HG02798 (cell line): Measurements from ENCODE around the gene TMEM225B.
"Not testable (repeated sequence)": the region's sequence is repeated elsewhere in the genome, so short reads cannot be mapped to it uniquely, and the experiment has no call there.

Experiments used
- ATAC-seq: cut with Tn5 transposase; IDR thresholded peaks from one replicate; pipeline ENCODE4 v1.9.1; 2021; ENCODE audit warnings: mild to moderate bottlenecking; ENCODE audit not compliant: unreplicated experiment, poor library complexity

The TMEM225B gene

DNA sequence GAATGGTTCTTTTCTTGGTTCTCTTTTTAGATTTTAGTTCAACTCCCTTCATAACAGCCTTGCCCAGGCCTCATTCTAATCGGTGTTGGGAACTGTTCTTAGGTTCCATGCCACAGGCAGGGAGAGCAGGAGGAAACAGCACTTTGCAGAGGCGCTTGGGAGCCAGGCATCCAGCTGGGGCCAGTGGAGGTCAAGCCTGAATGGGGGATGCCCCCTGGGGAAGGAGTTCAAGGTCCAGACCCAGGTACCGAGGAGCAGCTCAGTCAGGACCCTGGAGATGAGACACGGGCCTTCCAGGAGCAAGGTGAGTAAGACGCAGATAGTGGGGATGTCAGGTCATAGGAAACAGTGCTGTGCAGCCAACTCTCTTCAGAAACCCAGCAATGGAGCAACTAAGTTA is 23.2 kb downstream of the TMEM225B start:
- no peak for ATAC-seq

DNA sequence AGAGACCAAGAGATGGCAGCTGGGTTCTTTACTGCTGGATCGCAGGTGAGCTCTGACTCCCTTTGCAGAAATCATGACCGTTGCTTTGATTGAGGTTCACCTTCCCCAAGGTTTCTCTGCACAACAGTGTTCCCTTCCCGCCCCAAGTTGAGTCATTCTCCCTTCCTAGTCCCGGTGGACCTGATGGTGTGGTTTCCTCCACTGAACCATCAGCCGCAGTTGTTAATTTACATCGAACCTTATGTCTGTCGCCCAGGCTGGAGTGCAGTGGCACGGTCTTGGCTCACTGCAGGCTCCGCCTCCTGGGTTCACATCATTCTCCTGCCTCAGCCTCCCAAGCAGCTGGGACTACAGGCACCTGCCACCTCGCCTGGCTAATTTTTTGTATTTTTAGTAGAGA is 24.5 kb downstream of the TMEM225B start:
- no peak for ATAC-seq

- no peak for ATAC-seq
These were observed 25.1 kb downstream of the TMEM225B start for GRCh38 chr7:99623091-99623693.

DNA sequence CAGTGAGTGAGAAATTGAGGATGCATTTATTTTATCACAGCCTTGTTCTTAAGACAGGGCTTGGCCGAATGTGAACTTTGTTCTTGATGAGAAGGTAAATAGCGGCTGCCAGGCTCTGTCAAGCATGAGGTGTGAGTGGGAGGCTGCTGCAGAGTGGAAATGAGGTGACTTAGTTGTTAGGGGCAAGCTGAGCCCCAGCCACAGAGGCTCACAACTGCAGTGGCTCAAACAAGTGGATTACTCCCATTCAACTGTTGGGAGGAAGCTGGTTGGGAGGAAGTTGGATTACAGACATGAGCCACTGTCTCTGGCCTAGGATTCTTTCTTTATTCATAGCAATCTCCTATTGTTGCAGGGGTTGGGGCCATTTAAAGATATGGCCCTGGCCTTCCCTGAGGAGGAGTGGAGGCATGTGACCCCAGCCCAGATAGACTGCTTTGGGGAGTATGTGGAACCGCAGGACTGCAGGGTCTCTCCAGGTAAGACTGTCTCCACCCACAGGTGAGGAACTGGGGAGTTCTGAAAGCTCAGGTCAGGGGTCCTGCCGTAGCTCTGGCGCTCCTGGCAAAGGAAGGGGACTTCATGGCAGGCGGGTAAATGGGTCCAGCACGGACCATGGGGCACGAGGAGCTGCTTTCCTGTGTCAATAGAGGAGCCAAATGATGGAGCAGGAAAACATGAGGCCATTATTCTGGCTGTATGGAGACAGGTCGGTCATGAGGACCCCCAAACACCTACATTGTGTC is 25.8 kb downstream of the TMEM225B start:
- ATAC-seq: no peak

GRCh38 chr7:99624484-99624883 is 26.4 kb downstream of the TMEM225B start:
- ATAC-seq: no peak

DNA sequence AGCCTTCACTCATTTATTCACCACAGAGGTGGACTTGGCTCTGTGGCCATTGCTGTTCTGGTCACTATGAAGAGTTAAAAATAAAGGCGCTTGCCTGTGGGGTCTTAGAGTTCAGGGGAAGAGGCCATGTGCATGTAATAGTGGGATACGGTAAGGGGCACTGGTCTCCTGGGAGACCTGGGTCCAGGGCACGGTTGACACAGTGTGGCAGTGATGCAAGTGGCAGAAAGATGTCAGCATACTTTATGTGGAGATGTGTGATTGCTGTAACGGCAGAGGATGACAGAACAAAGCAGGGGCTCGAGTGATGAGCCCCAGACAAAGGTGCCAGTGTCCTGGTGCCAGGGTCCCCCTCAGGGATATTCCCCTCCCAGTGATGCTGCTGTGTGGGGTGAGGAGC is 27.3 kb downstream of the TMEM225B start:
- ATAC-seq: no peak

DNA sequence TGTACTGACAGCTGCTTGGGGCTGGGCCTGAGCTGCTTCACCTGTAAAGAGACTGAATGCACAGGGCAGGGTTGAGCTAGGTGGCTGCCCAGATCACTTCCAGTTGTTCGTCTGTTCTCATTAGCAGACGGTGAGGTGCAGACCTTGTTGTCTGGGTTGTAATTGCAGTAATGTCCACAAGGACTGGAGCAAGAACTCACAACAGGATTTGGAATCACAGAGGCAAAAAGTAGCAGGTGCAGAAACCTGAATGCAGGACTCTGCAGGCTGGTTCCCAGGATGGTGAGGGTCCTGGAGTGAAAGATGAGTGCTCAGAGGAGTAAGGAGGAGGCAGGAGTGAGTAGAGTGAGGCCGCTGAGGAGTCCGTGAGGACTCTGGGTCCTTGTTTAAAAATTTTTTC is 27.9 kb downstream of the TMEM225B start:
- no peak for ATAC-seq

DNA sequence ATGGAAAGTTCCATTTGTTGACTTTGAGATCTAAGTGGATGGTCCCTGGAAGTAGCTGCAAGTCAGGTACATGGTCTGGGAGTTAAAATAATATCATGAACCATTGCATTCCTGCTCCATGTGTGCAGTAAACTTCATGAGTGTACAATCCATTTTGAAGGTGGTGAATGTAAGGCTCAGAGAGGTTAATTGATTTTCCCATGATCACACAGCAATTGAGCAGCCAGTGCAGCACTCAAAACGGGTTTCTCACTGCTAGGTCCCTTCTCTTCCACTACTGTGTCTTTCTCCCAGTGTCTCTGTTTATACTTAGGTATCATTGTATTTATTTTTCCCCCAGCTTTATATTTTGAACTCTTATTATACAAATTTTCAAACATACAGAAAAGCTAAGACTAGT is 28.6 kb downstream of the TMEM225B start:
- no peak for ATAC-seq

- ATAC-seq: no peak
These were observed 29.4 kb downstream of the TMEM225B start for GRCh38 chr7:99627513-99627912.

DNA sequence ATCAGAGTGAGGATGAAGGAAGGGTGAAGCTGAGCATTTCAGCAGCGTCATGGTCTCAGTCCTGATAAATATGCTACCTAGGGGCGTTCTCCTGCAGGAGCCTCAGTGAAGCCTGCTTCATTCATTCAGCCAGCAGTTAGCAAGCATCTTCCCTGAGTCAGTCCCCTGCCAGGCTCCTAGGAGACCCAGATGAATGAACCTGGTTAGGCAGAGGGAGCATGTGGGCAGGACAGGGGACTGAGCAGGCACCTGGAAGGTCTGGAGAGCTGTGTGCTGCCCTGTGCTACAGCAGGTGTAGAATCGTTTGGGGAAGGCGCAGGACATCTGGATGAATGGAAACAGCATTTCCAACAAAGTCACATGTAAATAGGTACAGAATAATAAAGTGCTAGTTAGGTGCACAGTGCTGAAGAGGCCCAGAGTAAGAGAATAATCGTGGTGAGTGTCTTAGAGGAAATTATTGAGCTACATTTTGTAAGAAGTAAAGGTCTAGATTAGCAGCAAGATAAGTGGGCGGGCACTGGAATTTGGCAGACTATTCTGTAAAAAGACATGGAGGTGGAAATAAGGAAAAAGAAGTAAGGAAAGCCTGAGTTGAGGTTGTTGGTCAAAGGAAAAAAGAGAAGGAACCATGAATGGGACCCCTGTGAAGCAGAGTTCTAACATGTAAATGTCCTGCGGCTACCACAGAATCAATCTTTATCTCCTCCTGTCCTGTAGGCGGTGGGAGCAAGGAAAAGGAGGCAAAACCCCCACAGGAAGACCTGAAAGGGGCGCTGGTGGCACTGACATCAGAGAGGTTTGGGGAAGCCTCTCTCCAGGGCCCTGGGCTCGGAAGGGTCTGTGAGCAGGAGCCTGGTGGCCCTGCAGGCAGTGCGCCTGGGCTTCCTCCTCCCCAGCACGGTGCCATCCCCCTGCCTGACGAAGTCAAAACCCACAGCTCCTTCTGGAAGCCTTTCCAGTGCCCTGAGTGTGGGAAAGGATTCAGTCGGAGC is 30.7 kb downstream of the TMEM225B start:
- ATAC-seq: no peak

DNA sequence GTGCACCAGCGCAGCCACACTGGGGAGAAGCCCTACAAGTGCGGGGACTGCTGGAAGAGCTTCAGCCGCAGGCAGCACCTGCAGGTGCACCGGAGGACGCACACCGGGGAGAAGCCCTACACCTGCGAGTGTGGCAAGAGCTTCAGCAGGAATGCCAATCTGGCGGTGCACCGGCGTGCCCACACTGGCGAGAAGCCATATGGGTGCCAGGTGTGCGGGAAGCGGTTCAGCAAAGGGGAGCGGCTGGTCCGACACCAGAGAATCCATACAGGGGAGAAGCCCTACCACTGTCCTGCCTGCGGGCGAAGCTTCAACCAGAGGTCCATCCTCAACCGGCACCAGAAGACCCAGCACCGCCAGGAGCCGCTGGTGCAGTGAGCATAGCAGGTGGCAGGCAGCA is 31.6 kb downstream of the TMEM225B start:
- no peak for ATAC-seq

DNA sequence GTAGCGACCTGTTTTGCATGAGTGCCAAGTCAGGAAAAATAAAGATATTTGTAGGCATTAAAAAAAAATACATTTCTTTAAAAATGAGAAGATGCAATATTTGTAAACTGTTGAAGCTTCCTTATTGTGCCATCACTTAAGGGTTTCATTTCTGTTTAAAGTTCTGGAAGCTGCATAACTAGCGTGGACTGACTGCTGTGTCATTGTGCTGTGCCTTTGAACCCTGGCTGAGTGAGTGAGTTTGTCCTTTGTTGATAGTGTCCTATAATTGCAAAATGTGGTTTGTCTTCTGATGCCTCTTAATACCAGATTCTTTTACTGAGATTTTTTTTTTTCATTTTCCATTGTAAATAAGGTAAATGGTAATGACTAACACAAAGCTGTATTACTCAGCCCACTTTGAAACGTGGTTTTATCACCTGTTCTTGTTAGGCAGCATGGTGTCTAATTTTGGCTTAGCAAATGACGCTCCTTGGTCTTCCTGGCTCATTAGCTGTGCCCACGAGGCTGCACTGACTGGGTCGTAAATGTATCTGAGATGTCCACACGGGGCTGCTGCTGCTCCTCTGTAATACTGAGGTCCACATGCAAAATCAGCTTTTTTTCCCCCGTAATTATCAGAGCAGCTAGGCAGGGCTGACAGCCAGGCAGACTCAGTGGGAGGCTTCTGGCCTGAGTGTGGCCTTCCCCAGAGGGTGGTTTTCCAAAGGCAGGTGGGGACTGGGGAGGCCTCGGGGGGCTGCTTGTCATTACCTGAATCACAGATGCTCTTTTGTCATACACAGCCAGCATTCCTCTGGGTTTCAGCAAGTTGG is 33.4 kb downstream of the TMEM225B start:
- no peak for ATAC-seq

GRCh38 chr7:99637414-99637813 is 39.3 kb downstream of the TMEM225B start:
- not testable (repeated sequence) for ATAC-seq

DNA sequence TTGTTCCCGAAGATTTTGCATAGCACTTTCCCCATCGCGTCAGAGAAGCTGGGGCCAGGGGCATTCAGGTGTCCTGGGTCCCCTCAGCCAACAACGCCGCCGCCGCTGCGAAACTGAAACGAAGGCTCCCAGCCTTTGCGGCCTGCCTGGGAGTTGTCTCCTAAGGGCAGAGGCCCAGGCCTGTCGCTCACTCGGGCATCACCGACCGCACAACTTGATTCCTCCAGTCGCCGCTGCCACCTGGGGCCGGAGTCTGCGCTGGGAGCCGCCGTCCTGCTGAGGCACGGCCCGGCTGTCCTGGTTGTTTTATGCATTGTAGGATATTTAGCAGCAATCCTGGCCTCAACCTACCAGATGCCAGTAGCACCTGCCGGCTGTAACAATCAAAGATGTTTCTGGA is 40.7 kb downstream of the TMEM225B start:
- ATAC-seq: no peak

DNA sequence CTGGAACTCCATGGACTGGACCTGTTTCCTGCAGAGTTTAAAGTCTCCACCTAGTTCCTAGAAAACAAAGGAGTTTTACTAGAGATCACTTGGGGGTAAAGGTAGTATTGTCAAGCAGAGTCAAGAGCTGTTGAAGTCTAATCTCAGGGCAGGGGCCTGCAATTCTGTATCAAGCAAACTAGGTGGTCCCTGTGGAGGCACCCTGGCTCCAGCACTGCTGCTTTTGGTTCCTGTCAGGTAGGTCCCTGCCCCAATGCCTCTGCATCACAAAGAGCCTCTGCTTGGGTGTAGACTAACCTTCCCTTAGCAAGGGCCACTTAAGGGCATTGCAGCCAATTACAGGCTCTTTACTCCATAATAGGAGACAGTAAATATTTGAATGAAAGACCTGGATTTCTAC is 41.2 kb downstream of the TMEM225B start:
- no peak for ATAC-seq

- ATAC-seq: no peak
These were observed 44.0 kb downstream of the TMEM225B start for GRCh38 chr7:99642027-99642426.

DNA sequence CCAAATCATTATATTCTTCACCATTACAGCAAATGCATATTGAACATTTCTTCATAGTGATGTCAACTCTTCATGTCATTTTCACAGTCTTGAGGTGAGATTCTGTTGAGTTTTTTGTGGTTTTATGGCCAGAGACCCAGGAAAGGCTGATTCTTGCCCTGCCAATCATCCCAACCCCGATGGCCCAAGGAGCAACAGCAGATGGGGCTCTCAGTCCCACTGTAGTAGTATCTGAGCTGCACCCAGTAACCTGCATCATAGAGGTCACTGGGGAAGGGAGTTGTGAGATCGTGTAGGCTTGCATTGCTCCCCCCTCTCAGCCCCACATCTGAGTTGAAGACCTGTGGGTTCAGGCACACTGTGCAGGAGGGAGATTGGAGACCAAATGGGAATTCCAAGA is 45.4 kb downstream of the TMEM225B start:
- ATAC-seq: no peak

GRCh38 chr7:99644431-99644830 is 46.4 kb downstream of the TMEM225B start:
- ATAC-seq: no peak

DNA sequence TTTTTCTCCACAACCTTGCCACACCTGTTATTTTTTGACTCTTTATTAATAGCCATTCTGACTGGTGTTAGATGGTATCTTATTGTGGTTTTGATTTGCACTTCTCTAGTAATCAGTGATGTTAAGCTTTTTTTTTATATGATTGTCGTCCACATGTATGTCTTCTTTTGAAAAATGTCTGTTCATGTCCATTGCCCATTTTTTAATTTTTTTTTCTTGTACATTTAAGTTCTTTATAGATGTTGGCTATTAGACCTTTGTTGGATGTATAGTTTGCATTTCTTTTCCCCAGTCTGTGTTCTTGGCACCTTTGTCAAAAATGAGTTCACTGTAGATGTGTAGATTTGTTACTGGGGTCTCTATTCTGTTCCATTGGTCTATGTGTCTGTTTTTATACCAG is 47.5 kb downstream of the TMEM225B start:
- no peak for ATAC-seq

DNA sequence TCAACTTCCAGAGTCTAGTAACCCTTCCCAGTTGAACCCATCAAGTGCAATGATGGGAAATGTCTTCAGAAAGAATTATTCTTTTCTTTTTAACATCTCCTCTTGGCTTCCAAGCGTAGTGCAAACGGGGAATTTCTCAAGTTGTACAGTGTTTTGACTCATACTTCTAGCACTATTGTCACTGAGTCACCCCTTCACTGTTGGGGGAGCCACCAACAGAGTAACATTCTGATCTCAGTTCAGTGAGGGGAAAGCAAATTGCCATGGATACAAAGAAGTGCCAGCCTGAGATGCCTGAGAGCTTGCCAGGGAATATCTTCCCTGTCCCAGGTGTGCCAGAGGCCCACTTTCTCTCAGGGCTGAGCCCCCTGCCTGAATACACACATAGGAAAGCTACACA is 50.8 kb downstream of the TMEM225B start:
- ATAC-seq: no peak
